HepG2 (cell line): ENCODE measurements around the gene TWNK. TPM values are rescaled to one million over a fixed set of nuclear protein-coding genes. Genes with fewer than 3 reads are reported as not detected.

Experiments
- ATAC-seq: fragments of 200-7000 bp; cut with Tn5 transposase; 3 replicates; pipeline ENCODE4 v1.9.1; 2020; ENCODE audit warnings: mild to moderate bottlenecking, moderate library complexity
- BruUV-seq: library from RNA; stranded (reverse); fragments of 400-500 nt; replicated peaks from 2 replicates; lab custom pipeline; 2021; lab: Mats Ljungman, UMichigan
- CTCF ChIA-PET: fragments of 300-600 bp; formaldehyde crosslinking; extraction: SDS; loops from one replicate; lab custom pipeline; 2021; ENCODE audit warnings: low total read pairs, inconsistent platforms, low intra/inter-chr PET ratio; lab: Yijun Ruan, JAX
- POLR2A ChIA-PET: fragments of 350-600 bp; sonication (Branson Sonifier 250); formaldehyde crosslinking; loops from one replicate; lab custom pipeline; 2020; ENCODE audit warnings: antibody characterized with exemption, inconsistent platforms; lab: Yijun Ruan, JAX
- DNase-seq: peaks from one replicate; pipeline ENCODE4 v3.0.0-alpha.2; 2015; ENCODE audit warnings: low spot score
- FAIRE-seq: peaks from 3 replicates; lab custom pipeline; 2011; peaks lifted over from hg19 to GRCh38; lab: Jason Lieb, UNC
- H2AFZ ChIP-seq: one replicate; pipeline ENCODE4 v1.6.1; 2011; ENCODE audit warnings: low read length, inconsistent platforms
- H3K27ac ChIP-seq: fragments of 300-600 bp; 3 replicates; pipeline ENCODE4 v1.8.0; 2011; ENCODE audit warnings: mixed run types, mild to moderate bottlenecking, mixed read lengths, low read length, inconsistent platforms; ENCODE audit not compliant: insufficient read depth; ENCODE audit errors: extremely low read length
- H3K27me3 ChIP-seq, 2 experiments: fragments of 200-600 bp in 1 of 2; 2 replicates in 1 of 2; 3 replicates in 1 of 2; pipeline versions ENCODE4 v1.6.0 to v1.8.0; 2011; ENCODE audit warnings: low read length in 2 of 2, mild to moderate bottlenecking in 2 of 2, moderate library complexity in 2 of 2, inconsistent platforms in 1 of 2; ENCODE audit not compliant: insufficient read depth in 2 of 2, control insufficient read depth in 1 of 2
- H3K36me3 ChIP-seq, 2 experiments: fragments of 200-600 bp in 1 of 2; replicated peaks in 1 of 2; 2 replicates in 1 of 2; 3 replicates in 1 of 2; pipeline versions ENCODE4 v1.5.1 to v1.8.0; 2011; ENCODE audit warnings: low read length in 2 of 2, inconsistent platforms in 1 of 2; ENCODE audit not compliant: insufficient read depth in 2 of 2, control insufficient read depth in 1 of 2
- H3K4me1 ChIP-seq: 2 replicates; pipeline ENCODE4 v1.5.1; 2012; ENCODE audit warnings: low read length, inconsistent platforms; ENCODE audit not compliant: insufficient read depth
- H3K4me2 ChIP-seq: 2 replicates; pipeline ENCODE4 v1.6.0; 2011; ENCODE audit warnings: low read depth, low read length, inconsistent platforms
- H3K4me3 ChIP-seq, 3 experiments: fragments of 200-600 bp in 1 of 3; sonication (generic), shearing (Covaris generic) in 1 of 3; replicated peaks in 1 of 3; 2 replicates each; pipeline ENCODE4 v1.5.1; 2011 to 2016; ENCODE audit warnings: low read length in 3 of 3, inconsistent platforms in 2 of 3, low read depth in 2 of 3, mild to moderate bottlenecking in 2 of 3, control low read depth in 1 of 3, mixed read lengths in 1 of 3; ENCODE audit not compliant: insufficient read depth in 1 of 3
- H3K79me2 ChIP-seq: one replicate; pipeline ENCODE4 v1.6.1; 2011; ENCODE audit warnings: low read length, inconsistent platforms; ENCODE audit not compliant: insufficient read depth
- H3K9ac ChIP-seq: 2 replicates; pipeline ENCODE4 v1.6.0; 2011; ENCODE audit warnings: mild to moderate bottlenecking, low read depth, low read length, inconsistent platforms; ENCODE audit not compliant: insufficient read depth
- H3K9me3 ChIP-seq: 2 replicates; pipeline ENCODE4 v1.5.1; 2012; ENCODE audit warnings: mild to moderate bottlenecking, low read length
- H4K20me1 ChIP-seq: 2 replicates; pipeline ENCODE4 v1.6.0; 2011; ENCODE audit warnings: inconsistent platforms, mild to moderate bottlenecking, low read length, moderate library complexity; ENCODE audit not compliant: insufficient read depth
- ARNTL ChIP-seq: sonication (generic); formaldehyde crosslinking; IDR thresholded peaks from 2 replicates; pipeline ENCODE4 v1.4.0; 2020; ENCODE audit warnings: mild to moderate bottlenecking, missing genetic modification reagents
- BORCS8-MEF2B ChIP-seq: sonication (generic); formaldehyde crosslinking; IDR thresholded peaks from 2 replicates; pipeline ENCODE4 v1.8.0; 2022; ENCODE audit warnings: mild to moderate bottlenecking, missing genetic modification reagents
- GATA4 ChIP-seq: sonication (generic); IDR thresholded peaks from 2 replicates; pipeline ENCODE4 v1.6.1; 2016; ENCODE audit warnings: antibody characterized with exemption, low read depth, borderline replicate concordance
- ONECUT2 ChIP-seq: sonication (generic); formaldehyde crosslinking; IDR thresholded peaks from 2 replicates; pipeline ENCODE4 v1.4.0; 2020; ENCODE audit warnings: missing genetic modification reagents
- TBX3 ChIP-seq: fragments of 450-650 bp; IDR thresholded peaks from 2 replicates; pipeline ENCODE4 v1.6.1; 2017; ENCODE audit warnings: antibody characterized with exemption, mild to moderate bottlenecking, inconsistent platforms, borderline replicate concordance
- ZEB1 ChIP-seq: IDR thresholded peaks from 2 replicates; pipeline ENCODE4 v1.6.1; 2012; ENCODE audit warnings: mild to moderate bottlenecking, low read depth, inconsistent platforms; ENCODE audit not compliant: insufficient replicate concordance
- ZNF282 ChIP-seq: fragments of 450-650 bp; IDR thresholded peaks from 2 replicates; pipeline ENCODE4 v1.6.1; 2018; ENCODE audit not compliant: partially characterized antibody
- ZNF546 ChIP-seq: sonication (generic); formaldehyde crosslinking; conservative IDR thresholded peaks from 2 replicates; pipeline ENCODE4 v1.8.1; 2023; ENCODE audit warnings: mild to moderate bottlenecking, missing genetic modification reagents
- ZNF678 ChIP-seq: sonication (generic); formaldehyde crosslinking; IDR thresholded peaks from 2 replicates; pipeline ENCODE4 v1.4.0; 2020; ENCODE audit warnings: mild to moderate bottlenecking, missing genetic modification reagents
- ZNF775 ChIP-seq: sonication (generic); formaldehyde crosslinking; IDR thresholded peaks from 2 replicates; pipeline ENCODE4 v1.4.0; 2020; ENCODE audit warnings: missing genetic modification reagents, mild to moderate bottlenecking, moderate library complexity, borderline replicate concordance
- in situ Hi-C: cut with HindIII; loops from 2 replicates; pipeline ENCODE4 v1.10.0; 2017; ENCODE audit warnings: low pct_unique_long_range_greater_than_20kb; ENCODE audit not compliant: extremely low pct_ligation_motif_present
- intact Hi-C: fragments of 100-400 bp; cut with micrococcal nuclease; formaldehyde crosslinking; loops from one replicate; pipeline ENCODE4 v1.10.0; 2022; ENCODE audit not compliant: unreplicated experiment
- polyA plus RNA-seq, 8 experiments: library from polyadenylated mRNA; depleted of rRNA in 3 of 8; stranded (reverse) in 7 of 8; unstranded in 1 of 8; fragments of >200 nt; fragmentation: Illumina TruSeq in 4 of 8; extraction: Trizol in 4 of 8; gene quantifications; 2 replicates each; pipeline versions ENCODE4 v1.2.1 to v1.2.3, GENCODE V29; 2011 to 2016; ENCODE audit warnings: low read depth in 4 of 8, missing spikeins in 1 of 8, mixed read lengths in 1 of 8; ENCODE audit not compliant: insufficient read depth in 1 of 8
- total RNA-seq, 5 experiments: library from RNA; depleted of rRNA; stranded (reverse); fragments of >200 nt; fragmentation: Illumina TruSeq; extraction: Trizol; gene quantifications; 2 replicates each; pipeline ENCODE4 v1.2.3, GENCODE V29; 2016; ENCODE audit warnings: low read depth in 1 of 5
- TF ChIP-seq, protein P1 (sequence below), 2 experiments: IDR thresholded peaks; 2 replicates each; pipeline ENCODE4 v1.6.1; 2011 to 2012; ENCODE audit warnings: low read length in 2 of 2, borderline replicate concordance in 1 of 2, low read depth in 1 of 2, mild to moderate bottlenecking in 1 of 2, moderate library complexity in 1 of 2
- TF ChIP-seq, protein P2 (sequence below): sonication (generic); formaldehyde crosslinking; conservative IDR thresholded peaks from 2 replicates; pipeline ENCODE4 v1.5.0; 2020; ENCODE audit warnings: missing genetic modification reagents
- TF ChIP-seq, protein P3 (sequence below): IDR thresholded peaks from 2 replicates; pipeline ENCODE4 v1.6.1; 2018; ENCODE audit warnings: missing genetic modification reagents
- TF ChIP-seq, protein P4 (sequence below): sonication (generic); formaldehyde crosslinking; IDR thresholded peaks from 2 replicates; pipeline ENCODE4 v1.4.0; 2020; ENCODE audit warnings: missing genetic modification reagents

Gene TWNK
- total and polyA plus RNA-seq, 2 of the 13 experiments (the other 11 are each of a cell fraction or from before 2014, with no cell fraction given) = 10.7 to 16.5 TPM

DNA sequence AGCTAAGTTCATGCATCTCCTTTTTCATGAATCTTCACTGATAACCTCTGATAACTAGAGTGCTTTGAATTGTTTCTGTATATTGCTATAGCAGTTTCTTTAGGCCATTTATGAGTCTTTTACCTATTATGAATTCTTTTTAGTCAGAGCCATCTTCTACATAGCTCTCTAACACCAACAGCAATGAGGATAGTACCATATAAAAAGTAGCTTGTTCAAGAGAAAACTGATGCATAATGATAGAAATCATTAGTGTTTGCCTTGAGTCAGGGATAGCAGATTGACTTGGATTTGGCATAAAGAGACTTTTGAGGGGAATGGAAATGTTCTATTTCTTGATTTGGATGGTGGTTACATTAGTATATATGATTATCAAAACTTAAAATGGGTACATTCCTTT is 43.8 kb upstream of the TWNK start:
- in situ Hi-C loops = no loop called here
- H4K20me1 ChIP-seq = no peaks in the 10 kb centered on the region
- H3K9ac ChIP-seq = no peak overlapping the region
- ChIA-PET POLR2A (no interaction called here), CTCF (no interaction called here)
- H3K4me2 ChIP-seq = no peak overlapping the region
- no peaks in the 10 kb centered on the region for H3K9me3 ChIP-seq
- H3K27ac ChIP-seq = no peak overlapping the region
- intact Hi-C loops = no loop called here
- H3K36me3 ChIP-seq = peaks cover 12 to 77% of the 10 kb centered on the region in 2 experiments
- H3K27me3 ChIP-seq = no peaks in the 10 kb centered on the region
- FAIRE-seq (no peak), DNase-seq (no peak), ATAC-seq (no peak)
- no peaks in the 10 kb centered on the region for H3K79me2 ChIP-seq
- H3K4me1 ChIP-seq = no peaks in the 10 kb centered on the region
- no peak overlapping the region for H3K4me3 ChIP-seq
- H2AFZ ChIP-seq = no peak overlapping the region
- TSS peak; percentile 26 for BruUV-seq
- TF ChIP-seq, protein P1, sequence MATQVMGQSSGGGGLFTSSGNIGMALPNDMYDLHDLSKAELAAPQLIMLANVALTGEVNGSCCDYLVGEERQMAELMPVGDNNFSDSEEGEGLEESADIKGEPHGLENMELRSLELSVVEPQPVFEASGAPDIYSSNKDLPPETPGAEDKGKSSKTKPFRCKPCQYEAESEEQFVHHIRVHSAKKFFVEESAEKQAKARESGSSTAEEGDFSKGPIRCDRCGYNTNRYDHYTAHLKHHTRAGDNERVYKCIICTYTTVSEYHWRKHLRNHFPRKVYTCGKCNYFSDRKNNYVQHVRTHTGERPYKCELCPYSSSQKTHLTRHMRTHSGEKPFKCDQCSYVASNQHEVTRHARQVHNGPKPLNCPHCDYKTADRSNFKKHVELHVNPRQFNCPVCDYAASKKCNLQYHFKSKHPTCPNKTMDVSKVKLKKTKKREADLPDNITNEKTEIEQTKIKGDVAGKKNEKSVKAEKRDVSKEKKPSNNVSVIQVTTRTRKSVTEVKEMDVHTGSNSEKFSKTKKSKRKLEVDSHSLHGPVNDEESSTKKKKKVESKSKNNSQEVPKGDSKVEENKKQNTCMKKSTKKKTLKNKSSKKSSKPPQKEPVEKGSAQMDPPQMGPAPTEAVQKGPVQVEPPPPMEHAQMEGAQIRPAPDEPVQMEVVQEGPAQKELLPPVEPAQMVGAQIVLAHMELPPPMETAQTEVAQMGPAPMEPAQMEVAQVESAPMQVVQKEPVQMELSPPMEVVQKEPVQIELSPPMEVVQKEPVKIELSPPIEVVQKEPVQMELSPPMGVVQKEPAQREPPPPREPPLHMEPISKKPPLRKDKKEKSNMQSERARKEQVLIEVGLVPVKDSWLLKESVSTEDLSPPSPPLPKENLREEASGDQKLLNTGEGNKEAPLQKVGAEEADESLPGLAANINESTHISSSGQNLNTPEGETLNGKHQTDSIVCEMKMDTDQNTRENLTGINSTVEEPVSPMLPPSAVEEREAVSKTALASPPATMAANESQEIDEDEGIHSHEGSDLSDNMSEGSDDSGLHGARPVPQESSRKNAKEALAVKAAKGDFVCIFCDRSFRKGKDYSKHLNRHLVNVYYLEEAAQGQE (IDR thresholded peaks at IDR 0.05; ENCODE audit: borderline replicate concordance in 1 of 2, low read depth in 1 of 2, low read length in 2 of 2) = no peak
- TF ChIP-seq ZNF678 (CRISPR knock-in tag) (no peak), TBX3 (no peak), ZNF775 (CRISPR knock-in tag) (no peak), ZEB1 (no peak), ONECUT2 (CRISPR knock-in tag) (no peak), ARNTL (CRISPR knock-in tag) (no peak), ZNF282 (no peak), ZNF546 (no peak), GATA4 (no peak), BORCS8-MEF2B (CRISPR knock-in tag) (no peak)
- TF ChIP-seq, protein P2, sequence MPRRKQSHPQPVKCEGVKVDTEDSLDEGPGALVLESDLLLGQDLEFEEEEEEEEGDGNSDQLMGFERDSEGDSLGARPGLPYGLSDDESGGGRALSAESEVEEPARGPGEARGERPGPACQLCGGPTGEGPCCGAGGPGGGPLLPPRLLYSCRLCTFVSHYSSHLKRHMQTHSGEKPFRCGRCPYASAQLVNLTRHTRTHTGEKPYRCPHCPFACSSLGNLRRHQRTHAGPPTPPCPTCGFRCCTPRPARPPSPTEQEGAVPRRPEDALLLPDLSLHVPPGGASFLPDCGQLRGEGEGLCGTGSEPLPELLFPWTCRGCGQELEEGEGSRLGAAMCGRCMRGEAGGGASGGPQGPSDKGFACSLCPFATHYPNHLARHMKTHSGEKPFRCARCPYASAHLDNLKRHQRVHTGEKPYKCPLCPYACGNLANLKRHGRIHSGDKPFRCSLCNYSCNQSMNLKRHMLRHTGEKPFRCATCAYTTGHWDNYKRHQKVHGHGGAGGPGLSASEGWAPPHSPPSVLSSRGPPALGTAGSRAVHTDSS (CRISPR knock-in tag) = no peak
- TF ChIP-seq, protein P3, sequence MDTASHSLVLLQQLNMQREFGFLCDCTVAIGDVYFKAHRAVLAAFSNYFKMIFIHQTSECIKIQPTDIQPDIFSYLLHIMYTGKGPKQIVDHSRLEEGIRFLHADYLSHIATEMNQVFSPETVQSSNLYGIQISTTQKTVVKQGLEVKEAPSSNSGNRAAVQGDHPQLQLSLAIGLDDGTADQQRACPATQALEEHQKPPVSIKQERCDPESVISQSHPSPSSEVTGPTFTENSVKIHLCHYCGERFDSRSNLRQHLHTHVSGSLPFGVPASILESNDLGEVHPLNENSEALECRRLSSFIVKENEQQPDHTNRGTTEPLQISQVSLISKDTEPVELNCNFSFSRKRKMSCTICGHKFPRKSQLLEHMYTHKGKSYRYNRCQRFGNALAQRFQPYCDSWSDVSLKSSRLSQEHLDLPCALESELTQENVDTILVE (CRISPR knock-in tag) = no peak
- TF ChIP-seq, protein P4, sequence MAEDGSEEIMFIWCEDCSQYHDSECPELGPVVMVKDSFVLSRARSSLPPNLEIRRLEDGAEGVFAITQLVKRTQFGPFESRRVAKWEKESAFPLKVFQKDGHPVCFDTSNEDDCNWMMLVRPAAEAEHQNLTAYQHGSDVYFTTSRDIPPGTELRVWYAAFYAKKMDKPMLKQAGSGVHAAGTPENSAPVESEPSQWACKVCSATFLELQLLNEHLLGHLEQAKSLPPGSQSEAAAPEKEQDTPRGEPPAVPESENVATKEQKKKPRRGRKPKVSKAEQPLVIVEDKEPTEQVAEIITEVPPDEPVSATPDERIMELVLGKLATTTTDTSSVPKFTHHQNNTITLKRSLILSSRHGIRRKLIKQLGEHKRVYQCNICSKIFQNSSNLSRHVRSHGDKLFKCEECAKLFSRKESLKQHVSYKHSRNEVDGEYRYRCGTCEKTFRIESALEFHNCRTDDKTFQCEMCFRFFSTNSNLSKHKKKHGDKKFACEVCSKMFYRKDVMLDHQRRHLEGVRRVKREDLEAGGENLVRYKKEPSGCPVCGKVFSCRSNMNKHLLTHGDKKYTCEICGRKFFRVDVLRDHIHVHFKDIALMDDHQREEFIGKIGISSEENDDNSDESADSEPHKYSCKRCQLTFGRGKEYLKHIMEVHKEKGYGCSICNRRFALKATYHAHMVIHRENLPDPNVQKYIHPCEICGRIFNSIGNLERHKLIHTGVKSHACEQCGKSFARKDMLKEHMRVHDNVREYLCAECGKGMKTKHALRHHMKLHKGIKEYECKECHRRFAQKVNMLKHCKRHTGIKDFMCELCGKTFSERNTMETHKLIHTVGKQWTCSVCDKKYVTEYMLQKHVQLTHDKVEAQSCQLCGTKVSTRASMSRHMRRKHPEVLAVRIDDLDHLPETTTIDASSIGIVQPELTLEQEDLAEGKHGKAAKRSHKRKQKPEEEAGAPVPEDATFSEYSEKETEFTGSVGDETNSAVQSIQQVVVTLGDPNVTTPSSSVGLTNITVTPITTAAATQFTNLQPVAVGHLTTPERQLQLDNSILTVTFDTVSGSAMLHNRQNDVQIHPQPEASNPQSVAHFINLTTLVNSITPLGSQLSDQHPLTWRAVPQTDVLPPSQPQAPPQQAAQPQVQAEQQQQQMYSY = no peak
